CD4-positive, alpha-beta T cell treated with Interferon gamma for 1 hour (primary cell): ENCODE measurements around the gene DHRS11.
"Not testable (repeated sequence)": the region's sequence is repeated elsewhere in the genome, so short reads cannot be mapped to it uniquely, and the experiment has no call there.

Experiments
- DNase-seq: peaks from one replicate; pipeline ENCODE4 v3.0.0-alpha.2; 2020

The DHRS11 gene

DNA sequence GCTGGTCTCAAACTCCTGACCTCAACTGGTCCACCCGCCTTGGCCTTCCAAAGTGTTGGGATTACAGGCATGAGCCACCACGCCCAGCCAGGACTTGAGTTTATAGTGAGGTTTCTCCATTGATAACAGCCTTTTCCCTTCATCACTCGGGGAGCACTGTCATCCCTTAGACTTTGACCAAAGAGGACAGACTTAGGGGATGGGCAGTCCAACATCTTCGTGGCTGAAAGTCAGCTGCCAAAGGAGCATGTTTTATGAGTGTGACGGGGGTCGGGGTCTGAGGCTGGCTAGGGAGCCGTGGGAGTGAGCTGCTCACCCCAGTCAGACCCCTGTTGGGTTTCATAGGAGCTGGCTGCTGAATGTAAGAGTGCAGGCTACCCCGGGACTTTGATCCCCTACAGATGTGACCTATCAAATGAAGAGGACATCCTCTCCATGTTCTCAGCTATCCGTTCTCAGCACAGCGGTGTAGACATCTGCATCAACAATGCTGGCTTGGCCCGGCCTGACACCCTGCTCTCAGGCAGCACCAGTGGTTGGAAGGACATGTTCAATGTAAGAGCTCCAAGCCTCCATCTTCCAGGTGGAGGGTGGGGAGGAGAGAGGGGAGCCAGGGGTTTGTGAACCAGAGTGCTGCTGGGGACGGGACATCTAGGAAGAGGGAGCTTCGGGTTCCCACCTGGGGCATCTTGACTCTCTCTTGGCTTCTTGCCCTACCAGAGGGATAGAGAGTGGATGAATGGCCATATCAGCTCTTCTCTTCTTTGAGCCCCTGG lies 3.1 kb downstream of the DHRS11 start:
- DNase-seq: no peak

DNA sequence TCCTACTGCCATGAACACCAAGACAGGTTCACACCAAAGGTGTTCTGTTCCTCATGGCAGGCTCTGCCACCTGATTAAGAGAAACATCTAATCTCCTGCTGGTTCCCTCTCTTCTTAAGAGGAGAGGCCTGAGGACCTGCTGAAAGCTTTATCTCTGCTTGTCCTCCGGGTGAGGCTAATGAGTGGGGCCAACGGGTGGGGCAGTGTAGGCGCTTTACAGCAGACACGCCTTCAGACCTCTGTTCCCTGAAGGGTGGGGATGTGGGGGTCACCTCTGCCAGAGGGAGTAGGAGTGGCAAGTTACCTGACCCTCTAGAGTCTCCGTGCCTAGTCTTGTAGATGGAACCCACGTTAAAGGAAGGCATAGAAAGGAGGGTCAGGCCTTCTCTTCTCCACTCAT lies 5.5 kb downstream of the DHRS11 start:
- no peak for DNase-seq

DNA sequence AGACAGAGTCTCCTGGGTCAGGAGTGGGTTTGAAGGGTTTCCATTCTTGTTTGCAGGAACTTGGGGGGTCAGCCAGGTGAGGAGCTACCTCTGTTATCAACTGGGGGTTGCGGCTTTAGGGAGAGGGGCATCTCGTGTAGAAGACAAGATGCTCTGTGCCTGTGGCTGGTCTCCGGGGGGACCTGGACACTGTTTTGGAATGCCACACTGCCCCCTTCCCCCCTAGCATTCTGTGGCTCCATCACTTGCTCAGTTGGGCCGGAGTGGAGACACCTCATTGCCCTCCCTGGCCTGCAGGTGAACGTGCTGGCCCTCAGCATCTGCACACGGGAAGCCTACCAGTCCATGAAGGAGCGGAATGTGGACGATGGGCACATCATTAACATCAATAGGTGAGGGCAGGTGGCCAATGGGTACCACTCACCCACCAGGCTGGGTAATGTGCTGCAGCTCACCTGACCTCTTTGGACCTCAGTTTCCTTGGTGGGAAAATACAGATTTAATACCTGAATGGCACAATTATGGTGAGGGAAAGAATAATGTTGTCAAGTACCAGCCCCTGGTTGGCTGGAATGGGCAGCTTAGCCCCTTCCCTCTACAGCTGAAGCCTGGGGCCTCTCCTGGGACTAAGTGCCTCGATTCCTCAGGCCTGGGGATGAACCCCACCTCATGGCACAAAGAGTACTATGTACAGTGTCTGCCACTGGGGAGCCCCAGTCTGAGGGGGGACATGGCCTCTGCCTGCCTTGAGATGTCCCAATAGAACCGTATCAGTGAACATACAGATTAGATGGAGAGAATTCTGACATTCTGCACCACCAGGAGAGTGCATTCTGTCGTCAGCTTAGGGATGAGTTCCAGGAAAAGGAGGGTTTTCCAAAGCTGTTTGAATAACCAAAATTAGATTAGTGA lies 6.4 kb downstream of the DHRS11 start:
- DNase-seq: no peak

DNA sequence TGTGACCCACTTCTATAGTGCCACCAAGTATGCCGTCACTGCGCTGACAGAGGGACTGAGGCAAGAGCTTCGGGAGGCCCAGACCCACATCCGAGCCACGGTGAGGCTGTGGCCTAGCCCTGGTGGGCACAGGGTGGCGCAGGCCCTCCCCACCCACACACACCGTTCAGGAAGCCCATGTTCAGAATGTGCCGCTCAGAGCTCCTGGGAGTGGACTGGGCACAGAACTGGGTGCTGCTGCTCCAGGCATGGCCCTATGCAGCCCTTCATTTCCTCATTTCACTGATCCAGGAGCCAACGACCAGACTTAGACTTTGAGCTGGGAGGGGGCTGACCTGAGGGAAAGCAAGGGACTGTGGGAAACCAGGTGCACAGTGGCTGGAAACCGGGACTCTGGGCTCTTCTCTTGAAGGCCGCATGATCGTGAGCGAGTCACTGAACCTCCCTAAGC lies 7.3 kb downstream of the DHRS11 start:
- no peak for DNase-seq

DNA sequence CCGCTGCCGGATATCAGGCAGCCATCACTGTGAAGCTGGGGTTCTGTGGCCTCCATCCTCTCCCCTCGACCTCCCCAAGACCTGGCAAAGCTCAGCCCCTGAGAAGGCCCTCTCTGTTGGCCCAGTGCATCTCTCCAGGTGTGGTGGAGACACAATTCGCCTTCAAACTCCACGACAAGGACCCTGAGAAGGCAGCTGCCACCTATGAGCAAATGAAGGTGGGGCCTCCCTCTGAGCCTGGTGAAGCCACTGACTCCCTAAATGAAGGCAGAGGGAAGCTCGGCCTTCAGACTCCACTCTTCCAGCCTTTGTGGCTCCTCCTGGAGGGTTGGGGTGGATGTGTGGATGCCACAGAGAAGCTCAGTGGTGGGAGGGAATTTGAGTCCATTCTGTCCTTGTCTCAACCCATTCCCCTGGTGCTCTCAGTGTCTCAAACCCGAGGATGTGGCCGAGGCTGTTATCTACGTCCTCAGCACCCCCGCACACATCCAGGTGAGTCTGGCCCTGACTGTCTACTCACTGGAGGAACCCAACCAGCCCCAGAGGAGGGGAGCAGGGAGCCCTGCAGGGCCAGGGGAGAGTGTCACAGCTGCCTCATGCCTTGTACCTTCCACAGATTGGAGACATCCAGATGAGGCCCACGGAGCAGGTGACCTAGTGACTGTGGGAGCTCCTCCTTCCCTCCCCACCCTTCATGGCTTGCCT lies 8.0 kb downstream of the DHRS11 start:
- no peak for DNase-seq

DNA sequence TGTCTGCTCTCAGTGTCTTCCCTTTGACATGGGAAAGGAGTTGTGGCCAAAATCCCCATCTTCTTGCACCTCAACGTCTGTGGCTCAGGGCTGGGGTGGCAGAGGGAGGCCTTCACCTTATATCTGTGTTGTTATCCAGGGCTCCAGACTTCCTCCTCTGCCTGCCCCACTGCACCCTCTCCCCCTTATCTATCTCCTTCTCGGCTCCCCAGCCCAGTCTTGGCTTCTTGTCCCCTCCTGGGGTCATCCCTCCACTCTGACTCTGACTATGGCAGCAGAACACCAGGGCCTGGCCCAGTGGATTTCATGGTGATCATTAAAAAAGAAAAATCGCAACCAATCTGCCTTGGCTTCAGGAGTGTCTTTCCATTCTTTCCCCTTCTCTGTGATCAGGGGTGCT lies 8.8 kb downstream of the DHRS11 start:
- DNase-seq: no peak

DNA sequence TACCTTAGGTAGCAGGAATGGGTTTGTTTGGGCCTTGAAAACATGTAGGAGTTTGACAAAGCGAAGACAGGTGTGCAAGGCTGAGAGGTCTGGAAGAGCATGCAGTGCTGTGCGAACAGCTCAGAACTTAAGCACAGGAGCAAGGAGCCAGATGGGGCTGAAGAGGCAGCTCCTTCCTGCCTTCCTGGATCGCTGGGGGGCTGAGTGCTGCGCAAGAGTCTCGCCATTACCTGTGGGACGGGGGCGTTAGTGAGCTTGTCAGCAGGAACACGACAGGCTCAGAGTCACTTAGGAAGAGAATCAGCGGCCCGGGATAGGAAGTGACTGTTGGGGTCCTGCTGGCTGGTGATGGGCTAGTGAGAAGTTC lies 9.2 kb downstream of the DHRS11 start:
- no peak for DNase-seq

DNA sequence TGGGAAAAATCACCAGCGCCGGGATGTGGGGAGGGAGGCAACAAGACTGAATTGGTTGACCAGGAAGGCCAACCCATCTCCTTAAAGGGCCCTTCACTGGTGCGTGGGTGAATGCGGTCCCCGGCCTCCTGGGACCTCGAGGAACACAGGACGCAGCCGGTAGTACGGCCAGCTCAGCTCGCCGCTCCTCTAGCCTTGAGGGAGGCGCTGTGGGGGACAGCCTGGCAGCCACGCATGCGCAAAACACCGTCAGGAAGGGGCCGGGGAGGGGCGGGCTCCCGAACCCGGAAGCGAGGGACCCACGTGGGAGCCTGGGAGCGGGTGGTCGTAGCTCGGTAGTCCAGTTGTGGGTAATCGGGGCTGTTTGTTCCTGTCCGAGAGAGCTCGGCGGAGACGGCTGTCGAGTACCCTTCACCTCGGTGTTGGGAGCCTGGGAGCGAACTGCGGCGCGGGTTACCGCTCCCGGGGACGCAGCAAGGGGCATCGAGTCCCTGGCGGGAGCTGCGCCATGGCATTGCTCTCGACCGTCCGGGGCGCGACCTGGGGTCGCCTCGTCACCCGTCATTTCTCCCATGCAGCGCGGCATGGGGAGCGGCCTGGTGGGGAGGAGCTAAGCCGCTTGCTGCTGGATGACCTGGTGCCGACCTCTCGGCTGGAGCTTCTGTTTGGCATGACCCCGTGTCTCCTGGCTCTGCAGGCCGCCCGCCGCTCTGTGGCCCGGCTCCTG lies 9.8 kb downstream of the DHRS11 start, which contains the start of gene MRM1:
Gene MRM1, plus strand, starts transcription at position 281 of the 727 bp plus-strand sequence. Its CDS starts 228 bp downstream, at position 509.
- DNase-seq: peak; percentile 89

DNA sequence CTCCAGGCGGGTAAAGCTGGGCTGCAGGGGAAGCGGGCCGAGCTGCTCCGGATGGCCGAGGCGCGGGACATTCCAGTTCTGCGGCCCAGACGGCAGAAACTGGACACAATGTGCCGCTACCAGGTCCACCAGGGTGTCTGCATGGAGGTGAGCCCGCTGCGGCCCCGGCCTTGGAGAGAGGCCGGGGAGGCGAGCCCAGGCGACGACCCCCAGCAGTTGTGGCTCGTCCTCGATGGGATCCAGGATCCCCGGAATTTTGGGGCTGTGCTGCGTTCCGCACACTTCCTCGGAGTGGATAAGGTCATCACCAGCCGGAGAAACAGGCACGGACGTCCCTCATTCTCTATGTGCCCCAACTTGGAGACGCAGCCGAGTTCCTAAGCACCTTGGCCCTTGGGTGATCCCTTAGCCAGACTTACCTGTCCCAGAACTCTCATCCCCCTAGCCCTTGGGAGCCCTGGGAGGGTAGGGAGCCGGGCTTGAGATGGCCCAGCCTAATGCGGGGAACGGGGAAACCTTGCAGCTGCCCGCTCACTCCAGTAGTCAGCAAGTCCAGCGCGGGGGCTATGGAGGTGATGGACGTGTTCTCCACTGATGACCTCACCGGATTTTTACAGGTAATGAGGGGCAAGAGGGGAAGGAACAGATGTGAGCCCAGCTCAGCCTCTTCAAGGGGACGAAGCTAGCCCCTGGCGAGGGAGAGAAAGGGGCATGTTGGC lies 10.5 kb downstream of the DHRS11 start:
- DNase-seq: no peak

DNA sequence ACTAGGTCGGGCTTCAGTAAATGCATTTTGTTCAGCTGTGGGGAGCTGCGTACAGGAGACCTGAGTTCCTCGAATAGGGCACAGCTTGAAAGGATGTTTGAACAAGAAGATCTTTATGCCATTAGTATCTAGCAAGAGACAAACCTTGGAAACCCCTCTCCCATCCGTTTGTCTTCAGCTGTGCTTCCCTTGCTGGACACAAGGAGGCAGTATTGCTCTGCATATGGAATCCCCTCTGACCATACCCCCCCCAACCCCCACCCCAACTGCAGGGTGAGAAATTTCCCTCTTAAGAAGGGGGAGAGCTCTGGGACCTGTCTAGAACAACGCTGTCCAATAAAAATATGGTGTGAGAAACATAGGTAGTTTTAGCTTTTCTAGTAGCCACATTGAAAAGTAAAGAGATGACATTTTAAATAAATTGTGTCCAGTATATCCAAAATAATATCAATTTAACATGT lies 11.3 kb downstream of the DHRS11 start:
- peak; percentile 69 for DNase-seq

DNA sequence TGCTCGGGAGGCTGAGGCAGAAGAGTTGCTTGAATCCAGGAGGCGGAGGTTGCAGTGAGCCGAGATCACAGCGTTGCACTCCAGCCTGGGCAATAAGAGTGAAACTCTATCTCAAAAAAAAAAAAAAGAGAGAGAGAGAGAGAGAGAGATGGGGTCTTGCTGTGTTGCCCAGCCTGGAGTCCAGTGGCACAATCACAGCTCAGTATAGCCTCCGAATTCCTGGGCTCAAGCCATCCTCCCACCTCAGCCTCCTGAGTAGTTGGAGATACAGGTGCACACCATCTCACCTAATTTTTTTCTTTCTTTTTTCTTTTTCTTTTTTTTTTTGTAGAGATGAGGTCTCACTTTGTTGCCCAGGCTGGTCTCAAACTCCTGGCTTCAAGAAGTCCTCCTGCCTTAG lies 13.3 kb downstream of the DHRS11 start:
- DNase-seq: not testable (repeated sequence)

DNA sequence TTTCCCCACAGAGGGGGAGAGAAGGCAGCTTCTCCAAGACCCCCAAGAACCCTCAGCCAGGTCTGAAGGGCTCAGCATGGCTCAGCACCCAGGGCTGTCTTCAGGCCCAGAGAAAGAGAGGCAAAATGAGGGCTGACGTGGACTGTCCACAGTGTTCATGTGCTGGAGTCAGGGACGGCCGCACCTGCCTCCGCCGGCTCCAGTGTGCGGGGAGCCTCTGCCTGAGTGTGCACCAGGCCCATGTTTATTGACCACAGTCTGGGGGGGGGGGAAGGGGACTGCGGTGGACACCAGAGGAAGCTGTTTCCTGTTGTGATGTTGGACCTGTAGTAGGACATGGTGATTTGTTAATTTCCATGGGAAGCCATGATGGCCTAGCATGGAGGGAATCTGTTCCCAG lies 16.6 kb downstream of the DHRS11 start:
- no peak for DNase-seq

DNA sequence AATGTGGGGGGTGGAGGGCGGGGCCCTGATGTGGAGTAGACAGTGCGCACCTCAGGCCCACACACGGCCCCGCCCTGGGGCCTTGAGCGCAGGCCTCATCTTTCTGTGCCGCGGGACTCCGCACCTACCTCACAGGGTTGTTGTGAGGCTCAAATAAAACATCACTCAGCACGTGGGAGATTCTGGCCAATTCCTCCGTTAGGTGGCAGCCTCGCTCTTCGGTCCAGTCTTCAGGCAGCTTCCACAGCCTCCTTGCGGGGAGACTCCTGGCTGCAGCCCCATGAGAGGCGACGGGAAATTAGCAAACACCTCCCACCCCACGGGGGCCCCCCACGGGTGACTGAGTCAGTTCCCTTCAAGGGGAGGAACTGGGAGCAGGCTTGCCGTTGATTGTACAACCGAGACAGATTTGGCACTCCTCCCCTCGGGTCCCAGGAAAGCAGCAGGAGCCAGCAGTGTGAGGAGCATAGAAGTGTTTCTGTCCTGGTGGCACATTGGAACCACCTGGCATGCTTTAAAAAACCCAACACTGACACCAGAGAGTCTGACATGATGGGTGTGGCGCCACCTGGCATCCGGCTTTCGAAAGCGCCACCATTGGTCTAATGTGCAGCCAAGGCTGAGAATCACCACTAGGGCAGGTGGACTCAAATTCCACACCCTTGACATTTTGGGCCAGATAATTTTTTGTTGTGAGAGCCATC lies 17.3 kb downstream of the DHRS11 start:
- peak; percentile 19 for DNase-seq

DNA sequence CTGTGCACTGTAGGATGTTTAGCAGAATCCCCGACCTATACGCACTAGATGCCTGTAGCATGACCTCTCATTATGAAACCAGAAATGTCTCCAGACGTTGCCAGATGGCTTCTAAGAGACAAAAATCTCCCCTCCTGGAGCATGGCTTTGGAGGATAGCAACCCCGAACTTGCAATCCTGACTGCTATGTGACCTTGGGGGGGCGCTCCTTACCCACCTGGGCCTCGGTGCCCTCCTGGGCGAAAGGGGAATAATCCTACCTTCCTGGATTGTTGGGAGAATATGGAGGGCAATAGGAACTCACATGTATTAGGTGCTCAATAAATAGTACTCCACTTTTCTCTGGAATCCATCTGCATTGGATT lies 17.8 kb downstream of the DHRS11 start:
- no peak for DNase-seq

DNA sequence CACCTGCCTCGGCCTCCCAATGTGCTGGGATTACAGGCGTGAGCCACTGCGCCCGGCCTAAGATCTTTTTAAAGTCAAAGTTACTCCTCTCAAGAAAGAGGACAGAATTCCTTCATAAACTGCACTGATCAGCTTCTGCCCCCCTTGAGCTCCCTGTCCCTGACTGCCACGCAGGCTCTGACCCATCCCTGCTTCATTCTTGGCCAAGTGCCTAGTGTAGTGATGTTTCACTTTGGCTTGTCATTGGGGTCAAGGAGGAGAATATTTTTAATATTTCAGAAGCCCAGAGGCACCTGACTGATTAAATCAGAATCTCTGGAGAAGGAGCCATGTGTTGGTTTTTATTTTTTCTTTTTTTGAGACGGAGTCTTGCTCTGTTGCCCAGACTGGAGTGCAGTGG lies 18.8 kb downstream of the DHRS11 start:
- no peak for DNase-seq

DNA sequence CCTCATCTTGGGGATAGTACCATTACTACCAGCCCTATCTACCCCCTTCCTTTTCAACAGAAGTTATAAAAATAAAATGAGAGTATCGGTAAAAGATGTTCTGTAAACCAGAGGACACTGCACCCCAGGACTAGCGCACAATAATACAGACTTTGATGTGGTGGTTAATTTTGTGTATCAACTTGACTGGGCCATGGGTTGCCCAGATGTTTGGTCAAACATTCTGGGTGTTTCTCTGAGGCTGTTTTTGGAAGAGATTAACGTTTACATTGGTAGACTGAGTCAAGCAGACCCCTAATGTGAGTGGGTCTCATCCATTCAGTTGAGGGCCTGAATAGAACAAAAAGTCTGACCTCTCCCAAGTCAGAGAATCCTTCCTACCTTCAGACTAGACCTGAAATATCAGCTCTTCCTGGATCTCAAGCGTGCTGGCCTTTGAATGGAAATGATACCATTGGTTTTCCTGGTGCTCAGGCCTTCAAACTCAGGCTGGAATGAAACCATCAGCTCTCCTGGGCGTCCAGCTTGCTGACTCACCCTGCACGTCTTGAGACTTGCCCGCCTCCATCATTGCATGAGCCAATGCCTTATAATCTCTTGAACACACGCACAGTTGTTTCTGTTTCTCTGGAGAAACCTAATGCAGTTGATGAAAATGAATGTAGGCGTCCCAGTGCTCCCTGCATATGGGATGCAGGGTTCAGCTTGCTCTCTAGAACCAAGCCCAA lies 19.8 kb downstream of the DHRS11 start:
- no peak for DNase-seq

DNA sequence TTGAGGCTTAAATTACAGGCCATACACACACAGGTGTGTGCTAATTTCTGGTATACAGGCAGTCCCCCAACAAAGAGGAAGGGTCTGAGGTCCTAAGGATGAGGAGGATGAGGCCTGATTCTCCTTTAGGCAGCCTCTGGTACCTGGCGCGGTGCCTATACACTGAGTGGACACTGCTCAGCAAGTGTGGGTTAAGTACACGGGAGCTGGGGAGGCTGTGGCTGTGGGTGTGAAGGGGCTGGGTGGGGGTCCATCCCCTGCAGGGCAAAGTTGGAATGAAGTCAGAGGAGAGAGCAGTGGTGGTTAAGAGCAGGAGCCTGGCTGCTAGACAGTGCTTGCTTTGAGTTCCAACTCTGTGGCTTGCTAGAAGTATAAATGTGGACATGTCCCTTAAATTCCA lies 20.6 kb downstream of the DHRS11 start:
- no peak for DNase-seq

DNA sequence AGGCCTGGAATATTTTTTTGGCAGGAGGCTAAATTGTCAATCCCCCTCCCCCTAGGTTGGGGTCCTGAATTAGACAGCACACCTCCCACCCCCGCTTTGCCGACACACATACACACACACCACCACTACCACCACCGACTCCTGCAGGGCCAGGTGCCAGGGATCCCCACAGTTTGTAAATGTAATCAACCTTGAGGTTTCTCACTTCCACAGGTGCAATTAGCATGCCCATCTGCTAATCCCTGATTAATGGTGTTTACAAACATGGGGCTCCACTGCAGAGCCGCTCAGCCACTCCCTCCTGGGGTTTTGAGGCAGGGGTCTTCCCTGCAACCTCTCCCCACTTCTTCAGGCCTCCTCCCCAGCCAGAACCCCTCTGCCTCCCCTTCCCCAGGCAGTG lies 21.5 kb downstream of the DHRS11 start:
- no peak for DNase-seq

DNA sequence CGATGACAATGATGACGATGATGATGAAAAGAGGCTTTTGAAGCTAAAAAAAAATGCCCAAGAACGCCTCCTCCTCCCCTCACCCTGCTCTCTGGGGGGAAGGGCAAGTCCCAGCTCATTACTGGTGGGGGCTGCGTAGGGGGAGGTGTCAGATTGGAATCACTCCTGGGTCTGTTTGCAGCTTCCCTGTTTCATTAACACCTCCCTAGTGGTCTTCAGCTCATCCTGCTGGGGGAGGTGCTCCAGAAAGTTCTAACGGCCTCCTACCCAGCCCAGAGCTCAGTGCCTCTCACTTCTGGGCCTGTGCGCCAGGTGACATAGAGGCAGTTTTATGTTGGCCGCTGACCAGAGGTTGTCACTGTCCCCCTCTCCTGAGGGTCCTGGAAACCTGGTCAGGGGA lies 22.4 kb downstream of the DHRS11 start:
- DNase-seq: no peak

DNA sequence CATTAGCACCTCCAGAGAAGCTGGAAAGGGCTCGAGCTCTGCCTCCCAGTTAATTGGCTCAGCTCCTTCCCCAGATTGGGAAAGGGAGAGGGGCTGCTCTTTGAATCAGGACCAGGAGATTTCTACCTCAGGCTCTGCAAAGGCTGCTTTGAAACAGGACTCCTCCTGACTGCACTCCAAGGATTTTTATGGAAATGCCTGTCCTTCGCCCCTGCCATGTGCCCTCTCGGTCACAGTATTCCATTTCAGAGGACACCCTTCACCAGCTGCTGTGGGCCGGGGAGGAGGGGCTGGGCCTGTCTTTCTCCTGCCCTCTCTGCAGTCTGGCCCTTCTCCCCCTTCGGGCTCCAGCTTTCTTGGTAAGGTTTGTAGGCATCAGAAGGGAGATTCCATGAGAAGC lies 23.3 kb downstream of the DHRS11 start:
- DNase-seq: no peak
